Lower leg skin (tissue), 4 donors: ENCODE data around the gene MTOR. TPM values are rescaled to one million over a fixed set of nuclear protein-coding genes. Genes with fewer than 3 reads are reported as not detected.
"Not testable (repeated sequence)": the region's sequence is repeated elsewhere in the genome, so short reads cannot be mapped to it uniquely, and the experiment has no call there.

Experiments
- DNase-seq, 2 donors: peaks; one replicate each; pipeline ENCODE4 v3.0.0-alpha.2; 2019; ENCODE audit warnings: low spot score in 2 of 2
- H3K4me3 ChIP-seq: fragments of 200-600 bp; sonication (generic); 2 replicates; pipeline ENCODE4 v1.5.1; 2017; ENCODE audit warnings: mild to moderate bottlenecking, low read depth; ENCODE audit not compliant: poor library complexity, severe bottlenecking
- CTCF ChIP-seq, 3 donors: fragments of 450-650 bp; IDR thresholded peaks; one replicate each; pipeline ENCODE4 v1.5.1; 2016; ENCODE audit warnings: antibody characterized with exemption in 3 of 3, mild to moderate bottlenecking in 3 of 3, moderate library complexity in 2 of 3
- POLR2A ChIP-seq, 2 donors: fragments of 450-650 bp; IDR thresholded peaks; one replicate each; pipeline ENCODE4 v1.6.1; 2016 to 2017; ENCODE audit warnings: antibody characterized with exemption in 2 of 2, mild to moderate bottlenecking in 1 of 2, moderate library complexity in 1 of 2
- WGBS, 2 donors: methylation state at CpG; one replicate each; pipeline ENCODE4 v1.1.5; 2018; 5-methylcytosine and 5-hydroxymethylcytosine counted together
- intact Hi-C: fragments of 100-400 bp; cut with DNase I; formaldehyde crosslinking; loops from one replicate; pipeline ENCODE4 v1.15.0; 2023; ENCODE audit warnings: low total_unique reads
- total RNA-seq, 4 donors: library from RNA; depleted of rRNA; stranded (reverse); fragments of >200 nt; gene quantifications; one replicate each; pipeline ENCODE4 v1.1.0, GENCODE V29; 2016

Gene MTOR
- total RNA-seq, 4 donors from 2014 or later: 28.7 to 31.5 (median 29.7) TPM

GRCh38 chr1:11065796-11066195, 196.6 kb downstream of the MTOR start:
- peak in 1 of 2 donors; percentile 14 for DNase-seq
- intact Hi-C loops: no loop called here
- WGBS, 2 donors: 100% methylated on average over 1 of the region's 1 CpG
- H3K4me3 ChIP-seq: no peak overlapping the region
- TF ChIP-seq CTCF (IDR thresholded peaks at IDR 0.05) (no peak), POLR2A (IDR thresholded peaks at IDR 0.05) (no peak)

GRCh38 chr1:11064942-11065341, 197.4 kb downstream of the MTOR start:
- TF ChIP-seq POLR2A (IDR thresholded peaks at IDR 0.05): no peak
- no peak for TF ChIP-seq CTCF (IDR thresholded peaks at IDR 0.05)
- no peak overlapping the region for H3K4me3 ChIP-seq
- 94 to 99% methylated on average over 3 of the region's 3 CpGs for WGBS, 2 donors
- peak in 1 of 2 donors; percentile 34 for DNase-seq
- intact Hi-C loops: no loop called here

GRCh38 chr1:11063937-11064537, 198.3 kb downstream of the MTOR start:
- intact Hi-C loops, H3K4me3 ChIP-seq: not testable (repeated sequence)
- peak in 1 of 2 donors; percentile 64 for DNase-seq
- 76 to 88% methylated on average over 18 of the region's 18 CpGs for WGBS, 2 donors

- TF ChIP-seq POLR2A (IDR thresholded peaks at IDR 0.05): no peak
- no peak for TF ChIP-seq CTCF (IDR thresholded peaks at IDR 0.05)
- DNase-seq: peak in 1 of 2 donors; percentile 56
- intact Hi-C loops: no loop called here
- WGBS, 2 donors: 51 to 73% methylated on average over 3 of the region's 3 CpGs
- H3K4me3 ChIP-seq: no peak overlapping the region
Observed at GRCh38 chr1:11062965-11063401, 199.4 kb downstream of the MTOR start.

GRCh38 chr1:11061652-11062365, 200.5 kb downstream of the MTOR start:
- intact Hi-C loops: no loop called here
- DNase-seq: peak in 1 of 2 donors; percentile 7
- TF ChIP-seq CTCF (IDR thresholded peaks at IDR 0.05) (no peak), POLR2A (IDR thresholded peaks at IDR 0.05) (no peak)
- H3K4me3 ChIP-seq: no peak overlapping the region
- WGBS, 2 donors: 67 to 69% methylated on average over 5 of the region's 5 CpGs

- no peak for TF ChIP-seq CTCF (IDR thresholded peaks at IDR 0.05)
- no peak for TF ChIP-seq POLR2A (IDR thresholded peaks at IDR 0.05)
- intact Hi-C loops: no loop called here
- peak; percentile 80 to 97 for DNase-seq
- peak within 1 kb of the TSS; percentile 89 for H3K4me3 ChIP-seq
- WGBS, 2 donors: 0 to 1% methylated on average over 16 to 18 of the region's 83 CpGs
Observed at GRCh38 chr1:11059968-11060830, 202.2 kb downstream of the MTOR start, which contains the start of gene SRM. TSS of gene SRM (minus strand) at chr1:11060018. CDS start at chr1:11059943, 75 bp downstream.
